Liver (tissue), 9 donors: ENCODE measurements around the gene TWIST2. TPM values are rescaled to one million over a fixed set of nuclear protein-coding genes. Genes with fewer than 3 reads are reported as not detected.

Experiments used
- DNase-seq: peaks from one replicate; pipeline ENCODE4 v3.0.0-alpha.2; 2017; ENCODE audit warnings: low spot score
- H3K27ac ChIP-seq, 2 donors: one replicate each; pipeline ENCODE4 v1.7.0; 2013; ENCODE audit warnings: inconsistent platforms in 2 of 2, low read length in 2 of 2, control low read depth in 1 of 2, low read depth in 1 of 2, mild to moderate bottlenecking in 1 of 2
- H3K27me3 ChIP-seq, 4 donors: one replicate each; pipeline versions ENCODE4 v1.6.1 to v1.7.0; 2013; ENCODE audit warnings: low read length in 3 of 4, inconsistent platforms in 1 of 4, mild to moderate bottlenecking in 1 of 4, moderate library complexity in 1 of 4; ENCODE audit not compliant: control insufficient read depth in 4 of 4, insufficient read depth in 4 of 4
- H3K36me3 ChIP-seq, 4 donors: one replicate each; pipeline versions ENCODE4 v1.6.1 to v1.7.0; 2013; ENCODE audit warnings: low read length in 3 of 4, mild to moderate bottlenecking in 3 of 4, low read depth in 1 of 4, moderate library complexity in 1 of 4; ENCODE audit not compliant: control insufficient read depth in 4 of 4, insufficient read depth in 3 of 4
- H3K4me1 ChIP-seq, 4 donors: one replicate each; pipeline versions ENCODE4 v1.6.1 to v1.7.0; 2013; ENCODE audit warnings: low read length in 3 of 4, mild to moderate bottlenecking in 3 of 4, moderate library complexity in 1 of 4; ENCODE audit not compliant: control insufficient read depth in 4 of 4, insufficient read depth in 4 of 4
- H3K4me3 ChIP-seq, 3 donors: one replicate each; pipeline versions ENCODE4 v1.6.1 to v1.7.0; 2013; ENCODE audit warnings: low read length in 3 of 3, control low read depth in 1 of 3, low read depth in 1 of 3, mild to moderate bottlenecking in 1 of 3
- H3K9ac ChIP-seq, 2 donors: one replicate each; pipeline ENCODE4 v1.7.0; 2013; ENCODE audit warnings: low read length in 2 of 2, mild to moderate bottlenecking in 2 of 2, moderate library complexity in 2 of 2, control low read depth in 1 of 2, low read depth in 1 of 2
- H3K9me3 ChIP-seq, 4 donors: one replicate each; pipeline versions ENCODE4 v1.6.1 to v1.7.0; 2013; ENCODE audit warnings: low read length in 3 of 4; ENCODE audit not compliant: control insufficient read depth in 4 of 4
- ATF3 ChIP-seq: IDR thresholded peaks from 2 replicates; pipeline ENCODE4 v1.6.1; 2016; ENCODE audit warnings: antibody characterized with exemption
- EGR1 ChIP-seq, 2 donors: IDR thresholded peaks; 2 replicates each; pipeline ENCODE4 v1.6.1; 2016 to 2018; ENCODE audit warnings: antibody characterized with exemption in 2 of 2, low read depth in 2 of 2
- FOXA2 ChIP-seq: IDR thresholded peaks from 2 replicates; pipeline ENCODE4 v1.6.1; 2016; ENCODE audit warnings: antibody characterized with exemption
- MAX ChIP-seq: IDR thresholded peaks from 2 replicates; pipeline ENCODE4 v1.6.1; 2016; ENCODE audit warnings: antibody characterized with exemption
- REST ChIP-seq: IDR thresholded peaks from 2 replicates; pipeline ENCODE4 v1.6.1; 2016; ENCODE audit warnings: antibody characterized with exemption, mild to moderate bottlenecking
- RXRA ChIP-seq, 2 donors: IDR thresholded peaks; 2 replicates each; pipeline ENCODE4 v1.6.1; 2017 to 2018; ENCODE audit warnings: antibody characterized with exemption in 2 of 2, mild to moderate bottlenecking in 1 of 2
- YY1 ChIP-seq: IDR thresholded peaks from 2 replicates; pipeline ENCODE4 v1.6.1; 2016; ENCODE audit warnings: antibody characterized with exemption, mild to moderate bottlenecking
- ZBTB33 ChIP-seq: IDR thresholded peaks from 2 replicates; pipeline ENCODE4 v1.6.1; 2016; ENCODE audit warnings: antibody characterized with exemption
- WGBS: extraction: QIAGEN DNeasy Blood & Tissue Kit; methylation state at CpG from one replicate; pipeline ENCODE4 v1.1.7; 2013; 5-methylcytosine and 5-hydroxymethylcytosine counted together
- polyA plus RNA-seq, 2 donors: library from polyadenylated mRNA; stranded (reverse) in 1 of 2; unstranded in 1 of 2; fragments of 200-250 nt in 1 of 2; fragments of >200 nt in 1 of 2; fragmentation: Nextera tagmentation in 1 of 2; extraction: Ambion mirVana in 1 of 2; gene quantifications; one replicate each; pipeline versions ENCODE4 v1.2.1 to v1.2.3, GENCODE V29; 2013 to 2015
- total RNA-seq, 2 donors: library from RNA; depleted of rRNA; stranded (reverse); fragments of >200 nt; gene quantifications; one replicate each; pipeline ENCODE4 v1.2.3, GENCODE V29; 2014
- donor health status: healthy.
- donor health status: healthy.
- donor health status: healthy.
- donor health status: healthy.
- donor health status: healthy.

Gene TWIST2
- total and polyA plus RNA-seq, 4 donors = 0.17 to 0.20 (median 0.19) TPM; not detected in 1

- TF ChIP-seq RXRA (IDR thresholded peaks at IDR 0.05) = no peak
- no peak for TF ChIP-seq MAX
- no peak for TF ChIP-seq ZBTB33
- no peak for TF ChIP-seq FOXA2
- no peak for TF ChIP-seq EGR1 (IDR thresholded peaks at IDR 0.05; ENCODE audit: low read depth in 2 of 2)
These were observed 99.4 kb downstream of the TWIST2 start (continued) for GRCh38 chr2:238947243-238947760.

- Histone ChIP-seq H3K36me3 (no peaks in the 10 kb centered on the region), H3K27me3 (no peaks in the 10 kb centered on the region), H3K27ac (no peak overlapping the region), H3K9ac (no peak overlapping the region), H3K9me3 (peaks cover 0 to 6% (median 0%) of the 10 kb centered on the region in 4 donors), H3K4me1 (no peaks in the 10 kb centered on the region), H3K4me3 (no peak overlapping the region)
- peak; percentile 24 for DNase-seq
- 61% methylated on average over 10 of the region's 10 CpGs for WGBS
- no peak for TF ChIP-seq YY1
- TF ChIP-seq ZBTB33 = no peak
- no peak for TF ChIP-seq ATF3
- TF ChIP-seq REST = no peak
These were observed 100.2 kb downstream of the TWIST2 start for GRCh38 chr2:238947920-238948710.
